ENCODE results near the gene GPR65.

- TF ChIP-seq POLR2A (IDR thresholded peaks at IDR 0.05; ENCODE audit: low read depth, low read length) (no peak), POLR2AphosphoS5 (IDR thresholded peaks at IDR 0.05; ENCODE audit: low read depth, low read length) (no peak), TAF1 (IDR thresholded peaks at IDR 0.05; ENCODE audit: borderline replicate concordance, low read depth, low read length) (no peak)
These were observed 2.4 kb upstream of the GPR65 start for GRCh38 chr14:88002421-88003075.
